Psoas muscle (tissue), 8 donors: ENCODE results near the gene MBNL3. TPM values are rescaled to one million over a fixed set of nuclear protein-coding genes. Genes with fewer than 3 reads are reported as not detected.

Experiments
- ATAC-seq, 4 donors: fragments of 200-7000 bp; cut with Tn5 transposase; one replicate each; pipeline ENCODE4 v1.9.1; 2020; ENCODE audit warnings: moderate library complexity in 3 of 4, mild to moderate bottlenecking in 2 of 4
- DNase-seq, 2 donors: peaks; one replicate each; pipeline ENCODE4 v3.0.0-alpha.2; 2020
- H3K27ac ChIP-seq: fragments of 200-600 bp; one replicate; pipeline ENCODE4 v1.8.0; 2022
- H3K27me3 ChIP-seq, 3 donors: fragments of 200-600 bp in 1 of 3; one replicate each; pipeline versions ENCODE4 v1.6.1 to v1.8.0; 2013 to 2022; ENCODE audit warnings: low read length in 2 of 3, mild to moderate bottlenecking in 2 of 3, moderate library complexity in 1 of 3; ENCODE audit not compliant: insufficient read depth in 3 of 3
- H3K36me3 ChIP-seq, 2 donors: fragments of 200-600 bp in 1 of 2; one replicate each; pipeline versions ENCODE4 v1.6.1 to v1.8.0; 2013 to 2022; ENCODE audit warnings: low read depth in 1 of 2, mild to moderate bottlenecking in 1 of 2, moderate library complexity in 1 of 2; ENCODE audit not compliant: insufficient read depth in 1 of 2
- H3K4me1 ChIP-seq: fragments of 200-600 bp; one replicate; pipeline ENCODE4 v1.8.0; 2022
- H3K4me3 ChIP-seq: fragments of 200-600 bp; one replicate; pipeline ENCODE4 v1.8.0; 2022; ENCODE audit warnings: mild to moderate bottlenecking
- H3K9me3 ChIP-seq: fragments of 200-600 bp; one replicate; pipeline ENCODE4 v1.8.0; 2022
- WGBS, 3 donors: extraction: QIAGEN DNeasy Blood & Tissue Kit; methylation state at CpG; one replicate each; pipeline versions ENCODE4 v1.1.6 to v1.1.7; 2013; 5-methylcytosine and 5-hydroxymethylcytosine counted together
- intact Hi-C, 2 donors: fragments of 100-400 bp; cut with DNase I; formaldehyde crosslinking; loops; one replicate each; pipeline versions ENCODE4 v1.11.0 to v1.14.2; 2022
- polyA plus RNA-seq, 3 donors: library from polyadenylated mRNA; stranded (reverse); fragments of 200-250 nt; gene quantifications; one replicate each; pipeline ENCODE4 v1.2.3, GENCODE V29; 2013
- total RNA-seq, 4 donors: library from RNA; stranded (reverse); fragmentation: NEBNext Ultra II Directional in 2 of 4; extraction: Animal tissue kit (Norgen Biotek cat#: 25700) in 2 of 4; gene quantifications; one replicate each; pipeline versions ENCODE4 v1.2.1 to v1.2.4, GENCODE V29; 2021 to 2023
- TF ChIP-seq, protein P1 (sequence below): fragments of 200-600 bp; IDR thresholded peaks from one replicate; pipeline ENCODE4 v1.8.0; 2022; ENCODE audit warnings: antibody characterized with exemption
- donor health status: healthy with polysubstance abuse.
- donor health status: DM: no; HTN: no; CAD: no; lungs with moderate emphysema.
- donor health status: Bipolar disorder and iron deficiency.
- donor health status: healthy.
- donor health status: DM: yes; HTN: yes; CAD: no.
- donor health status: DM: no; HTN: no; CAD: no.
- donor health status: DM: no; HTN: no; CAD: no.
- donor health status: DM: yes; HTN: yes; CAD: no.

MBNL3 gene
- total and polyA plus RNA-seq, 7 donors = 0.25 to 2.6 (median 2.2) TPM

DNA sequence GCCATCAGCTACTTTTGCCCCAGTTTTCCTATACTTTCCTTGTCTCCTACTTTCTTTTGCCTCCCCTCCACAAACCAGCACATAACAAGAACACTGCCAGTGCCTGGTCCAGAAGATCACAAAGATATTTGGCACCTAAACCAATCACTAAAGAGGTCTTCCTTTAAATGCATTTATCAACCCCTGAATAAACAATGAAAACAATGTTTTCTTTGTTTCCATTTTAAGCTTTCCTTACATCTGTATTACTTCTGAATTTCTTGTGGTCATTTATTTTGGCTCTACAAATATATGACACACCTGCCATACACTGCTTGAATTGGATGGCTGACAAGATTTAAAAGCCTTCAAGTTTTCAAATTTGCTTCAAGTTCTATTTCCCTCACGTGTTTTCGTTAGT, 43.9 kb downstream of the MBNL3 start:
- DNase-seq (no peak), ATAC-seq (no peak)
- Histone ChIP-seq H3K27ac (no peak overlapping the region), H3K27me3 (no peaks in the 10 kb centered on the region), H3K4me3 (no peak overlapping the region), H3K9me3 (peaks cover 13% of the 10 kb centered on the region), H3K4me1 (no peaks in the 10 kb centered on the region), H3K36me3 (no peaks in the 10 kb centered on the region)
- 68 to 85% (median 78%) methylated on average over 2 of the region's 2 CpGs for WGBS, 3 donors
- intact Hi-C loops = no loop called here
- TF ChIP-seq, protein P1, sequence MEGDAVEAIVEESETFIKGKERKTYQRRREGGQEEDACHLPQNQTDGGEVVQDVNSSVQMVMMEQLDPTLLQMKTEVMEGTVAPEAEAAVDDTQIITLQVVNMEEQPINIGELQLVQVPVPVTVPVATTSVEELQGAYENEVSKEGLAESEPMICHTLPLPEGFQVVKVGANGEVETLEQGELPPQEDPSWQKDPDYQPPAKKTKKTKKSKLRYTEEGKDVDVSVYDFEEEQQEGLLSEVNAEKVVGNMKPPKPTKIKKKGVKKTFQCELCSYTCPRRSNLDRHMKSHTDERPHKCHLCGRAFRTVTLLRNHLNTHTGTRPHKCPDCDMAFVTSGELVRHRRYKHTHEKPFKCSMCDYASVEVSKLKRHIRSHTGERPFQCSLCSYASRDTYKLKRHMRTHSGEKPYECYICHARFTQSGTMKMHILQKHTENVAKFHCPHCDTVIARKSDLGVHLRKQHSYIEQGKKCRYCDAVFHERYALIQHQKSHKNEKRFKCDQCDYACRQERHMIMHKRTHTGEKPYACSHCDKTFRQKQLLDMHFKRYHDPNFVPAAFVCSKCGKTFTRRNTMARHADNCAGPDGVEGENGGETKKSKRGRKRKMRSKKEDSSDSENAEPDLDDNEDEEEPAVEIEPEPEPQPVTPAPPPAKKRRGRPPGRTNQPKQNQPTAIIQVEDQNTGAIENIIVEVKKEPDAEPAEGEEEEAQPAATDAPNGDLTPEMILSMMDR = no peak

DNA sequence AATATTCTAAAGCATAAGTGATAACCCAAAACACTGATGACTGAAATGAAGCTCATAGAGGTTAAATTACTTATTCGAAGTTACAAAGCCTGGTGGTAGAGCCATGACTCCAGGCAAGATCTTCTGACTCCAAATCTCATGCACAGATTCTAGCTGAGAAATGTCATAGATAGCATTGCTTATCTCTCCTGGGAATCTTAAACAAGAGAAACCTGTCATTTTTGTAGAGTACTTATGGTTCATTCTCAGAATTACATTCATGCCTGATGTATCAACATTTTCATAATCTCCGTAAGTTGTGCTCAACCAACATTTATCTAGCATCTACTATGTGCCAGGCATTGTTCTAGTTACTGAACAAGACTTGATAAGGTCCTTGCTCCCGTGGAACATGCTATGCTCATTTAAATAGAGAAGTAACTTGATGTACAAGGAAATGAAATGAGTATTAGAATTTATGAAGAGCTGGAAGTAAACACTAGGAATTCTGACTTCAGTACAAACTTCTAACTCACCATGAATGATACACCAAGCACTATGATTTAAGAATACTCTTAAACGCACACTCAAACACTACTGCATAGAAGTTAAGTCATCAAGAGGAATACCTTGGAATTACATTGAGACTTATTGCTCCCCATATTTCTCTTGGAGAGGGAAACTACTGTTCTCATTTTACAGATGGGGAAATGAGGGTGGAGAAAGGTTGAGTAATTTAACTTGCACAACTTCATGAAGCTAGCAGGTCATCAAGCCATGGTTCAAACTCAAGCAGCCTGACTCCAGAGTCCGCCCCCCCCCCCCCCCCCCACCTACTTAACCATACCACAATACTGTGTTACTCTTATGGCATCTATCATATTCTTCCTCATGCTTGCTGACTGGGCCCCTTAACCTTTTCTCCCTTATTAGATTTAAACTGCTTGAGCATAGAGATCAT, 45.4 kb downstream of the MBNL3 start:
- WGBS, 3 donors = 73 to 89% (median 76%) methylated on average over 4 to 5 of the region's 5 CpGs
- intact Hi-C loops = no loop called here
- H3K36me3 ChIP-seq = no peaks in the 10 kb centered on the region
- H3K4me1 ChIP-seq = no peaks in the 10 kb centered on the region
- DNase-seq = no peak
- H3K27me3 ChIP-seq = no peaks in the 10 kb centered on the region
- ATAC-seq = no peak
- H3K27ac ChIP-seq = no peak overlapping the region
- peaks cover 13% of the 10 kb centered on the region for H3K9me3 ChIP-seq
- TF ChIP-seq, protein P1 = no peak
- no peak overlapping the region for H3K4me3 ChIP-seq

DNA sequence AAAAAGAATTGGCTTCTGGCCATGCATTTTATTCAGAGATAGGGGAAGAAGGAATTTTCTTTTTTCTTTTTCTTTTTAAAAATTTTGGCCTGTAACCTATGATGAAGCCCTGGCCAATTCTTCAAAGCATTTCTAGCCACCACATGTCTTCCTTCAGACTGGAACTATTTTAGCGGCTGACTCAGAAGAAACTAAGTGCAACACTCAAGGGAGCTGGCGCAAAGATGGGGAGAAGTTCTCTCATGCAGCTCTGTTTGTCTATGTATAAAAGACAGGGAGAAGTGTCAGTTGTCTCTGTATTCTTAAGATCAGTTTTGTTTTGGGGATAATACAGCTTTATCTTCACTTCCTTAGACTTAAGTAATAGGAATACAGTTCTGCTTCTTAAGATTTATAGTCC, 46.1 kb downstream of the MBNL3 start:
- TF ChIP-seq, protein P1 = no peak
- WGBS, 3 donors = 74 to 88% (median 77%) methylated on average over 2 of the region's 2 CpGs
- Histone ChIP-seq H3K27me3 (no peaks in the 10 kb centered on the region), H3K36me3 (no peaks in the 10 kb centered on the region), H3K9me3 (peaks cover 12% of the 10 kb centered on the region), H3K4me1 (no peaks in the 10 kb centered on the region), H3K27ac (no peak overlapping the region), H3K4me3 (no peak overlapping the region)
- DNase-seq (no peak), ATAC-seq (no peak)
- intact Hi-C loops = no loop called here

DNA sequence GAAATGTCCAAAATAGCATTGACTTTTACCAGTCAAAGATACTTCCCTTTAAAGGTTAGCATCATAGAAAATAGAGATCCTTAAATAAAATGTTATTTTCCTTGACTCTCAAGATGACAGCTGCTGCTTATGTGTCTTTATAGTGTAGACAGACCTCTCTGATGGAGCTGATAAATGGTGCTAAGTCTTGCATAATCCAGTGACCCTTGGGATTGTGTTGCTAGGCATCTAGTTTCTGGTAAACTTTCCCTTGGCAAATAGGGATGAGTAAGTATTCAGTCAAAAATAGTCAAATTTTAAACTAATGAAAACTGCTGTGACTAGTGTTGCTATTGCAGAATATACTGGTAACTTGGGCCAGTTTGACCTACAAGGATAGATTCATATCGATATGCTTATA, 53.6 kb downstream of the MBNL3 start:
- Histone ChIP-seq H3K9me3 (no peaks in the 10 kb centered on the region), H3K27me3 (no peaks in the 10 kb centered on the region), H3K4me3 (no peak overlapping the region), H3K36me3 (no peaks in the 10 kb centered on the region), H3K4me1 (no peaks in the 10 kb centered on the region), H3K27ac (no peak overlapping the region)
- WGBS, 3 donors = 75 to 94% (median 88%) methylated on average over 1 of the region's 1 CpG
- intact Hi-C loops = no loop called here
- ATAC-seq (no peak), DNase-seq (no peak)
- TF ChIP-seq, protein P1 = no peak
